ENCODE data around the gene GRAP2. TPM values are rescaled to one million over a fixed set of nuclear protein-coding genes. Genes with fewer than 3 reads are reported as not detected.

The GRAP2 gene
- total RNA-seq, 1 donor: 1.1 TPM

GRCh38 chr22:40007853-40008710 is 107.2 kb downstream of the GRAP2 start:
- peak in 1 of 3 donors; percentile 12 for DNase-seq (ENCODE audit: low read depth in 2 of 3, low spot score in 2 of 3)

DNA sequence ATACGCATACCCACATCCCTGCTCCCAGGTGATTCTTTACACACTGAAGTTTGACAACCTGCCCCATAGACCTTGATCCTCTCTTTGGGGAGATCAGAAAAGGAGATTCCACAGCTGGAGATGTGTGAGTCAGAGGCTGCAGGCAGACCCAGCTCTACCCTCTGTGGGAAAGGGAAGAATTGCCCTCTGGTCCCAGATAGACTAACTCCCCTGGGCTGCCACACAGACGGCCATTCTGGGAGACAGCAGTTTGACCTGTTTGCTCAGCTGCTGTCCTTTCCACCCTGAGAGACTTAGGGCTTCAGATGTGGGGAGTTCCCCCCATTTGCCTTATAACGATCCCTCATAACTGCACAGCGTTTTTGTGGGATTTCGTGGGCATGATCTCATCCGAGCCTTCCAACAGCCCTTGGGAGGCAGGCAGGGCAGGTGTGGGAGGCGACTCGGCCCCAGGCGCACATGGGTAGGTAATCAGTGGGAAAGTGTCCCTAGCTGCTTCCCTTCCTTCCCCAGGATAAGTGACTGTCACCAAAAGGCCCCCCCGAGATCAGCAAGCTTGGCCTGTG is 107.9 kb downstream of the GRAP2 start:
- no peak for DNase-seq (ENCODE audit: low read depth in 2 of 3, low spot score in 2 of 3)

GRCh38 chr22:40009292-40009774 is 108.4 kb downstream of the GRAP2 start:
- DNase-seq (ENCODE audit: low read depth in 2 of 3, low spot score in 2 of 3): no peak

- DNase-seq (ENCODE audit: low read depth in 2 of 3, low spot score in 2 of 3): no peak
These were observed 109.2 kb downstream of the GRAP2 start for GRCh38 chr22:40009951-40010671.

- DNase-seq (ENCODE audit: low read depth in 2 of 3, low spot score in 2 of 3): no peak
These were observed 109.9 kb downstream of the GRAP2 start for GRCh38 chr22:40010746-40011145.

GRCh38 chr22:40014667-40015248 is 113.9 kb downstream of the GRAP2 start:
- no peak for DNase-seq (ENCODE audit: low read depth in 2 of 3, low spot score in 2 of 3)

- DNase-seq (ENCODE audit: low read depth in 2 of 3, low spot score in 2 of 3): no peak
These were observed 114.6 kb downstream of the GRAP2 start for GRCh38 chr22:40015358-40015976.

GRCh38 chr22:40018051-40018450 is 117.2 kb downstream of the GRAP2 start:
- DNase-seq (ENCODE audit: low read depth in 2 of 3, low spot score in 2 of 3): no peak

DNA sequence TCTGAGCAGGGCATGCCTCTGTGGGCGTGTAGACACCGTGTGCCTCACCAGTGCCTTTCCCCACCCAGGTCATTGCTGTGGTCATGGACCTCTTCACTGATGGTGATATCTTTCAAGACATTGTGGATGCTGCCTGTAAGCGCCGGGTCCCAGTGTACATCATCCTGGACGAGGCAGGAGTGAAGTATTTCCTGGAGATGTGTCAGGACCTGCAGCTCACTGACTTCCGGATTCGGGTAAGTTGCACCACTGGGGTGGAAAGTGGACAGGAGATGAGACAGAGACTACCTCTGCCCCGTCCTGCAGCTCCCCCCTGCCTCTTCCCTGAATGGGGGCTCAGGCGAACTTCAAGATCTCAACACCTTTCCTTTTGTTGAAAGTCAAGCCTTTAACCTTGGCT is 118.2 kb downstream of the GRAP2 start:
- no peak for DNase-seq (ENCODE audit: low read depth in 2 of 3, low spot score in 2 of 3)

- no peak for DNase-seq (ENCODE audit: low read depth in 2 of 3, low spot score in 2 of 3)
These were observed 120.1 kb downstream of the GRAP2 start for GRCh38 chr22:40020956-40021355.

GRCh38 chr22:40021401-40022000 is 120.6 kb downstream of the GRAP2 start:
- no peak for DNase-seq (ENCODE audit: low read depth in 2 of 3, low spot score in 2 of 3)

- DNase-seq (ENCODE audit: low read depth in 2 of 3, low spot score in 2 of 3): no peak
These were observed 121.8 kb downstream of the GRAP2 start for GRCh38 chr22:40022536-40023240.

Small RNA genes lying within 50 kb of the gene (small RNA-seq; reads per million reads assigned to genes)
- gene RN7SKP210: not detected

Other genes starting within 250 kb of the GRAP2 start
- gene ENTHD1, start 7.3 kb upstream of the GRAP2 start, total RNA-seq: not detected
- gene TMA7B, start 59.3 kb downstream of the GRAP2 start, total RNA-seq: not detected
- gene FAM83F, start 93.9 kb downstream of the GRAP2 start, total RNA-seq: 0.54 TPM

All from hematopoietic multipotent progenitor cell (in vitro differentiated cells).